Hepatocyte (in vitro differentiated cells): ENCODE measurements around the gene ANKLE2. TPM values are rescaled to one million over a fixed set of nuclear protein-coding genes. Genes with fewer than 3 reads are reported as not detected.

ENCODE experiments used
- DNase-seq: peaks from one replicate; pipeline ENCODE4 v3.0.0-alpha.2; 2016; ENCODE audit warnings: low spot score
- H2AFZ ChIP-seq: fragments of 200-600 bp; sonication (generic); 2 replicates; pipeline ENCODE4 v1.6.0; 2016; ENCODE audit warnings: antibody characterized with exemption, mild to moderate bottlenecking
- H3K27ac ChIP-seq: fragments of 200-600 bp; sonication (generic); 2 replicates; pipeline ENCODE4 v1.5.1; 2016; ENCODE audit warnings: mild to moderate bottlenecking
- H3K27me3 ChIP-seq: fragments of 200-600 bp; sonication (generic); 2 replicates; pipeline ENCODE4 v1.6.1; 2016
- H3K36me3 ChIP-seq: fragments of 200-600 bp; sonication (generic); replicated peaks from 2 replicates; pipeline ENCODE4 v1.5.1; 2016; ENCODE audit warnings: low read depth; ENCODE audit not compliant: insufficient read depth
- H3K4me1 ChIP-seq: fragments of 200-600 bp; sonication (generic); 2 replicates; pipeline ENCODE4 v1.5.1; 2016; ENCODE audit warnings: mild to moderate bottlenecking, moderate library complexity; ENCODE audit not compliant: insufficient read depth
- H3K4me2 ChIP-seq: fragments of 200-600 bp; sonication (generic); 2 replicates; pipeline ENCODE4 v1.6.0; 2016
- H3K4me3 ChIP-seq: fragments of 200-600 bp; sonication (generic); 2 replicates; pipeline ENCODE4 v1.5.1; 2016; ENCODE audit warnings: mild to moderate bottlenecking
- H3K79me2 ChIP-seq: fragments of 200-600 bp; sonication (generic); 2 replicates; pipeline ENCODE4 v1.6.0; 2017; ENCODE audit warnings: mild to moderate bottlenecking
- H3K9me2 ChIP-seq: fragments of 200-600 bp; sonication (generic); replicated peaks from 2 replicates; pipeline ENCODE4 v1.6.0; 2017; ENCODE audit warnings: mild to moderate bottlenecking; ENCODE audit not compliant: insufficient read depth
- H3K9me3 ChIP-seq: fragments of 200-600 bp; sonication (generic); 2 replicates; pipeline ENCODE4 v1.5.1; 2016; ENCODE audit warnings: low read depth, mild to moderate bottlenecking
- H4K20me1 ChIP-seq: fragments of 200-600 bp; sonication (generic); 2 replicates; pipeline ENCODE4 v1.6.0; 2016; ENCODE audit warnings: mild to moderate bottlenecking; ENCODE audit not compliant: insufficient read depth, poor library complexity, severe bottlenecking
- CTCF ChIP-seq: fragments of 200-600 bp; sonication (generic); IDR thresholded peaks from 2 replicates; pipeline ENCODE4 v1.5.1; 2016; ENCODE audit warnings: antibody characterized with exemption, mild to moderate bottlenecking; ENCODE audit not compliant: poor library complexity
- EZH2 ChIP-seq: fragments of 200-600 bp; sonication (generic); IDR thresholded peaks from 2 replicates; pipeline ENCODE4 v1.6.1; 2016; ENCODE audit warnings: antibody characterized with exemption, mild to moderate bottlenecking, borderline replicate concordance
- EZH2phosphoT487 ChIP-seq: fragments of 200-600 bp; sonication (generic); IDR thresholded peaks from one replicate; pipeline ENCODE4 v1.6.1; 2018; ENCODE audit warnings: antibody characterized with exemption, mild to moderate bottlenecking, low read depth, moderate library complexity; ENCODE audit not compliant: unreplicated experiment, severe bottlenecking
- WGBS: methylation state at CpG from one replicate; pipeline ENCODE4 v1.1.6; 2016; ENCODE audit warnings: low lambda C conversion rate; ENCODE audit errors: missing lambda C conversion rate; 5-methylcytosine and 5-hydroxymethylcytosine counted together
- polyA plus RNA-seq: library from polyadenylated mRNA; unstranded; fragments of >200 nt; fragmentation: Nextera tagmentation; extraction: Ambion mirVana; gene quantifications from 2 replicates; pipeline ENCODE4 v1.2.1, GENCODE V29; 2016
- total RNA-seq: library from RNA; depleted of rRNA; stranded (reverse); fragments of >200 nt; gene quantifications from 2 replicates; pipeline ENCODE4 v1.2.3, GENCODE V29; 2014

ANKLE2 gene
- total and polyA plus RNA-seq, 2 experiments from 2014 or later, result 45.3 to 70.3 TPM

GRCh38 chr12:132731574-132731973, 30.1 kb downstream of the ANKLE2 start:
- Histone ChIP-seq H3K27ac (no peak overlapping the region), H3K27me3 (no peaks in the 10 kb centered on the region), H3K4me1 (no peaks in the 10 kb centered on the region), H3K4me3 (no peak overlapping the region), H3K9me2 (no peaks in the 10 kb centered on the region), H2AFZ (no peak overlapping the region), H3K9me3 (no peaks in the 10 kb centered on the region), H3K36me3 (peaks cover 3% of the 10 kb centered on the region), H4K20me1 (no peaks in the 10 kb centered on the region), H3K79me2 (no peaks in the 10 kb centered on the region), H3K4me2 (no peak overlapping the region)
- no peak for DNase-seq
- TF ChIP-seq EZH2 (no peak), CTCF (no peak), EZH2phosphoT487 (no peak)
- WGBS, result 93% methylated on average over 17 of the region's 17 CpGs

GRCh38 chr12:132730353-132730752, 31.3 kb downstream of the ANKLE2 start:
- H3K9me3 ChIP-seq, result no peaks in the 10 kb centered on the region
- peaks cover 3% of the 10 kb centered on the region for H3K36me3 ChIP-seq
- no peaks in the 10 kb centered on the region for H3K9me2 ChIP-seq
- DNase-seq, result no peak
- TF ChIP-seq EZH2phosphoT487, result no peak
- TF ChIP-seq EZH2, result no peak
- TF ChIP-seq CTCF, result no peak
- no peaks in the 10 kb centered on the region for H3K27me3 ChIP-seq
- no peak overlapping the region for H2AFZ ChIP-seq
- no peak overlapping the region for H3K4me2 ChIP-seq
- no peaks in the 10 kb centered on the region for H3K79me2 ChIP-seq
- no peak overlapping the region for H3K27ac ChIP-seq
- no peak overlapping the region for H3K4me3 ChIP-seq
- H3K4me1 ChIP-seq, result no peaks in the 10 kb centered on the region
- WGBS, result 95% methylated on average over 11 of the region's 11 CpGs
- no peaks in the 10 kb centered on the region for H4K20me1 ChIP-seq

- H3K36me3 ChIP-seq, result no peaks in the 10 kb centered on the region
- no peak overlapping the region for H3K4me3 ChIP-seq
- H2AFZ ChIP-seq, result no peak overlapping the region
- DNase-seq, result no peak
- no peaks in the 10 kb centered on the region for H3K9me2 ChIP-seq
- no peaks in the 10 kb centered on the region for H3K4me1 ChIP-seq
- H3K27ac ChIP-seq, result no peak overlapping the region
- H3K27me3 ChIP-seq, result no peaks in the 10 kb centered on the region
- TF ChIP-seq CTCF (no peak), EZH2 (no peak), EZH2phosphoT487 (no peak)
- H3K9me3 ChIP-seq, result no peaks in the 10 kb centered on the region
- WGBS, result 92% methylated on average over 24 of the region's 24 CpGs
- no peaks in the 10 kb centered on the region for H4K20me1 ChIP-seq
- H3K4me2 ChIP-seq, result no peak overlapping the region
- H3K79me2 ChIP-seq, result no peaks in the 10 kb centered on the region
Measured at GRCh38 chr12:132729541-132730320, 31.9 kb downstream of the ANKLE2 start.
